ENCODE data around the gene FOXK2. TPM values are rescaled to one million over a fixed set of nuclear protein-coding genes. Genes with fewer than 3 reads are reported as not detected.
A peak's percentile ranks its signal among the peaks of the same experiment; 100 is the strongest.

Gene FOXK2
- total RNA-seq, 1 donor, result 29.3 TPM

DNA sequence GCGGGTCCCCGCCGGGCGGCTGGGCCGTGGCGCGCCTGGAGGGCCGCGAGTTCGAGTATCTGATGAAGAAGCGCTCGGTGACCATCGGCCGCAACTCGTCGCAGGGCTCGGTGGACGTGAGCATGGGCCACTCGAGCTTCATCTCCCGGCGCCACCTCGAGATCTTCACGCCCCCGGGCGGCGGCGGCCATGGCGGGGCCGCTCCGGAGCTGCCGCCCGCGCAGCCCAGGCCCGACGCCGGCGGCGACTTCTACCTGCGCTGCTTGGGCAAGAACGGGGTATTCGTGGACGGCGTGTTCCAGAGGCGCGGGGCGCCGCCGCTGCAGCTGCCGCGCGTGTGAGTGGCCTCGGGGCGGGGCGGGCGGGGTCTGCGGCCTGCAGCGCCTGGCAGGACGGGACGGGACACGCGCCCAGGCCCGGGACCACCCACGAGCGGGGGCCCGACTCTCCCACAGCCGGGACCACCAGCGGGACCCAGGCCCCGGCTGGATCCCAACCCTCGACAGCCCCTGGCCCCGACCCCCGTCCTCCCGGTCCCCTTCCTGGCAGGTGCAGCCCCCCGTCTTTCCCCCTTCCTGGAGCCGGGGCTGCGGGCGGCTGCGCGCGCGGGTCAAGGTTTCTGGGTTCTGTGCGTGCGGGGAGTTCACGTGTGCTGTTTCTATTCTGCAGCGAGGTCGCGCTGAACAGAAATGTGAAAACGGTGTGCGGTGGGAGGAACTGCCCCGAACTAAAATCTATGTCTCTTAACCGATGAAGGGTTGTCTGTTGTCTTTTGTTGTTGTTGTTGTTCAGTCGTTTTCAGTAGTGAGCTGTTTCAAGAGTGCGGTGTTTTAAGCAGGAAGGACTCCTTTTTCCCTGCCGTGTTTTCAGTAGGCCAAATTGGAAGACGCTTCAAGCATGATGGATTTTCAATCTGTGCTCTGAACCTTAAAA, 705 bp downstream of the FOXK2 start:
- Histone ChIP-seq H3K4me2 (ENCODE audit: insufficient read depth, low read length) (peak overlapping the region; percentile 91), H4K20me1 (ENCODE audit: insufficient read depth, low read length) (peaks cover 36% of the 10 kb centered on the region), H3K4me3 (ENCODE audit: insufficient read depth, low read length) (peak overlapping the region; percentile 85), H3K9me3 (ENCODE audit: low read depth, low read length) (no peaks in the 10 kb centered on the region), H3K27me3 (ENCODE audit: insufficient read depth, low read length) (no peaks in the 10 kb centered on the region), H3K27ac (ENCODE audit: low read depth, low read length) (peak overlapping the region; percentile 20), H2AFZ (ENCODE audit: low read length) (peak overlapping the region; percentile 67), H3K79me2 (ENCODE audit: insufficient read depth, low read length) (peaks cover 53% of the 10 kb centered on the region), H3K36me3 (ENCODE audit: insufficient read depth, low read length) (no peaks in the 10 kb centered on the region), H3K4me1 (ENCODE audit: insufficient read depth, low read length) (peaks cover 7% of the 10 kb centered on the region)
- DNase-seq (ENCODE audit: insufficient read length, low spot score, missing footprints), result peak; percentile 89
- TF ChIP-seq, protein P1, sequence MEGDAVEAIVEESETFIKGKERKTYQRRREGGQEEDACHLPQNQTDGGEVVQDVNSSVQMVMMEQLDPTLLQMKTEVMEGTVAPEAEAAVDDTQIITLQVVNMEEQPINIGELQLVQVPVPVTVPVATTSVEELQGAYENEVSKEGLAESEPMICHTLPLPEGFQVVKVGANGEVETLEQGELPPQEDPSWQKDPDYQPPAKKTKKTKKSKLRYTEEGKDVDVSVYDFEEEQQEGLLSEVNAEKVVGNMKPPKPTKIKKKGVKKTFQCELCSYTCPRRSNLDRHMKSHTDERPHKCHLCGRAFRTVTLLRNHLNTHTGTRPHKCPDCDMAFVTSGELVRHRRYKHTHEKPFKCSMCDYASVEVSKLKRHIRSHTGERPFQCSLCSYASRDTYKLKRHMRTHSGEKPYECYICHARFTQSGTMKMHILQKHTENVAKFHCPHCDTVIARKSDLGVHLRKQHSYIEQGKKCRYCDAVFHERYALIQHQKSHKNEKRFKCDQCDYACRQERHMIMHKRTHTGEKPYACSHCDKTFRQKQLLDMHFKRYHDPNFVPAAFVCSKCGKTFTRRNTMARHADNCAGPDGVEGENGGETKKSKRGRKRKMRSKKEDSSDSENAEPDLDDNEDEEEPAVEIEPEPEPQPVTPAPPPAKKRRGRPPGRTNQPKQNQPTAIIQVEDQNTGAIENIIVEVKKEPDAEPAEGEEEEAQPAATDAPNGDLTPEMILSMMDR (IDR thresholded peaks at IDR 0.05; ENCODE audit: extremely low read depth, low read depth, low read length), result no peak

DNA sequence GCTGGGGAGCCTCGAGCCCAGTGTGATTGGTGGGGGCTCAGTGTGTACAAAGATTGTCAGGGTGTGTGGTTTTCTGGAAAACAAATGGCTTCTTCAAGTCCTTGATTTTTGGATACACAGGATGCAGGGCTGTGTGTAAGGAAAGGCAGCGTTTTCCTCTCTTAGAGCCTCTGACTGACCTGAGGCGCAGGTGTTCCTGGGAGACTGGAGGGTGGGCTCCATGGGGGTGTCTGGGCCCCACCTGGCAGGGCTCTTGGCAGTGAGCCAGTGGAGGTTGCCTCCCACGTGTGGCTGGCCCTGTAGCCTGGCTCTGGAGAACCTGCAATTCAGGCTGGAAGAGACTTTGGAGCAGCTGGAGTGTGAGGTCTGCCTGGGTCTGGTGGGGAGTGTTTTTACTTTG, 5.0 kb downstream of the FOXK2 start:
- peaks cover 12% of the 10 kb centered on the region for H3K4me1 ChIP-seq (ENCODE audit: insufficient read depth, low read length)
- no peaks in the 10 kb centered on the region for H3K9me3 ChIP-seq (ENCODE audit: low read depth, low read length)
- DNase-seq (ENCODE audit: insufficient read length, low spot score, missing footprints), result no peak
- H3K4me2 ChIP-seq (ENCODE audit: insufficient read depth, low read length), result no peak overlapping the region
- no peak overlapping the region for H3K27ac ChIP-seq (ENCODE audit: low read depth, low read length)
- H3K4me3 ChIP-seq (ENCODE audit: insufficient read depth, low read length), result no peak overlapping the region
- H3K79me2 ChIP-seq (ENCODE audit: insufficient read depth, low read length), result peaks cover 96% of the 10 kb centered on the region
- H3K27me3 ChIP-seq (ENCODE audit: insufficient read depth, low read length), result no peaks in the 10 kb centered on the region
- H3K36me3 ChIP-seq (ENCODE audit: insufficient read depth, low read length), result no peaks in the 10 kb centered on the region
- TF ChIP-seq, protein P1 (IDR thresholded peaks at IDR 0.05; ENCODE audit: extremely low read depth, low read depth, low read length), result no peak
- H2AFZ ChIP-seq (ENCODE audit: low read length), result no peak overlapping the region
- H4K20me1 ChIP-seq (ENCODE audit: insufficient read depth, low read length), result peaks cover 63% of the 10 kb centered on the region

DNA sequence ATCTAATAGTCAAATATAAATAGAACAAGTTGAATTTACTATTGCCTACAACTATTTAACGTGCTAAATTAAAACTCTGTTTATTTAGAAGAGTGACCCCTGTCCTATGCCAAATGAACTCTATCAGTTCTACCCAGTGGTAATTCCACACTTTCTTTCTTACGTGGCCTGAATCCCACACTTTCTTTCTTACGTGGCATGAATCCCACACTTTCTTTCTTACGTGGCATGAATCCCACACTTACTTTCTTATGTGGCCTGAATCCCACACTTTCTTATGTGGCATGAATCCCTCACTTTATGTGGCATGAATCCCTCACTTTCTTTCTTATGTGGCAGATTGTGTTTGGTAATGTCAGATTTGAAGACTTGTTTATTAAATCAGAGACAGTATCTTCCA, 6.2 kb downstream of the FOXK2 start:
- H3K79me2 ChIP-seq (ENCODE audit: insufficient read depth, low read length), result peaks cover 99% of the 10 kb centered on the region
- TF ChIP-seq, protein P1 (IDR thresholded peaks at IDR 0.05; ENCODE audit: extremely low read depth, low read depth, low read length), result no peak
- no peak overlapping the region for H3K27ac ChIP-seq (ENCODE audit: low read depth, low read length)
- no peak for DNase-seq (ENCODE audit: insufficient read length, low spot score, missing footprints)
- H3K4me3 ChIP-seq (ENCODE audit: insufficient read depth, low read length), result no peak overlapping the region
- H3K9me3 ChIP-seq (ENCODE audit: low read depth, low read length), result no peaks in the 10 kb centered on the region
- H4K20me1 ChIP-seq (ENCODE audit: insufficient read depth, low read length), result peaks cover 63% of the 10 kb centered on the region
- H3K4me2 ChIP-seq (ENCODE audit: insufficient read depth, low read length), result no peak overlapping the region
- no peaks in the 10 kb centered on the region for H3K36me3 ChIP-seq (ENCODE audit: insufficient read depth, low read length)
- no peaks in the 10 kb centered on the region for H3K27me3 ChIP-seq (ENCODE audit: insufficient read depth, low read length)
- no peak overlapping the region for H2AFZ ChIP-seq (ENCODE audit: low read length)
- peaks cover 14% of the 10 kb centered on the region for H3K4me1 ChIP-seq (ENCODE audit: insufficient read depth, low read length)

DNA sequence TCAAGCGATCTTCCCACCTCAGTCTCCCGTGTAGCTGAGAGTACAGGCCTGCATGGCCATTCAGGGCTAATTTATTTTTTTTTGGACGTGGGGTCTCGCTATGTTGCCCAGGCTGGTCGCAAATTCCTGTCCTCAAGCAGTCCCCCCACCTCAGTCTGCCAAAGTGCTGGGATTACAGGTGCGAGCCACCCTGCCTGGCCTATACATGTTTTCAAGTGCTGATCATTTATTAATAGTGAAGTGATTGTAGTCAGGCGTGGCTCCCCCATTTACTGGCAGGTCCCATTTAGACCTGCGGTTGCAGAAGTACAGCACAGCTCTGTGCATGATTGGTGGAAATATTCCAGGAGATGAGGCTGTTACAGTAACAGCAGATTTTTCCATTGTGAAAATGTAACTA, 8.4 kb downstream of the FOXK2 start:
- DNase-seq (ENCODE audit: insufficient read length, low spot score, missing footprints), result no peak
- peaks cover 62% of the 10 kb centered on the region for H4K20me1 ChIP-seq (ENCODE audit: insufficient read depth, low read length)
- H3K9me3 ChIP-seq (ENCODE audit: low read depth, low read length), result no peaks in the 10 kb centered on the region
- no peaks in the 10 kb centered on the region for H3K36me3 ChIP-seq (ENCODE audit: insufficient read depth, low read length)
- no peak overlapping the region for H2AFZ ChIP-seq (ENCODE audit: low read length)
- no peak overlapping the region for H3K4me3 ChIP-seq (ENCODE audit: insufficient read depth, low read length)
- TF ChIP-seq, protein P1 (IDR thresholded peaks at IDR 0.05; ENCODE audit: extremely low read depth, low read depth, low read length), result no peak
- H3K4me2 ChIP-seq (ENCODE audit: insufficient read depth, low read length), result no peak overlapping the region
- no peaks in the 10 kb centered on the region for H3K27me3 ChIP-seq (ENCODE audit: insufficient read depth, low read length)
- peak overlapping the region; percentile 8 for H3K27ac ChIP-seq (ENCODE audit: low read depth, low read length)
- peaks cover 22% of the 10 kb centered on the region for H3K4me1 ChIP-seq (ENCODE audit: insufficient read depth, low read length)
- peaks cover 99% of the 10 kb centered on the region for H3K79me2 ChIP-seq (ENCODE audit: insufficient read depth, low read length)

Measured in osteoblast (primary cell).